IMR-90 (cell line): ENCODE measurements around the gene ANK2. TPM values are rescaled to one million over a fixed set of nuclear protein-coding genes. Genes with fewer than 3 reads are reported as not detected.

Experiments
- ATAC-seq: fragments of 200-7000 bp; cut with Tn5 transposase; 2 replicates; pipeline ENCODE4 v1.9.1; 2020; ENCODE audit warnings: low read depth, mild to moderate bottlenecking, moderate library complexity
- BruUV-seq: library from RNA; stranded (reverse); fragments of 400-500 nt; replicated peaks from 2 replicates; lab custom pipeline; 2021; lab: Mats Ljungman, UMichigan
- CTCF ChIA-PET: fragments of 300-600 bp; formaldehyde crosslinking; extraction: SDS; loops from one replicate; lab custom pipeline; 2021; ENCODE audit warnings: antibody characterized with exemption; lab: Yijun Ruan, JAX
- POLR2A ChIA-PET: fragments of 300-600 bp; sonication (Branson Sonifier 250); formaldehyde crosslinking; loops from one replicate; lab custom pipeline; 2022; ENCODE audit warnings: antibody characterized with exemption; ENCODE audit not compliant: unreplicated experiment; lab: Charles Lee
- DNase-seq: peaks from one replicate; pipeline ENCODE4 v3.0.0; 2013
- H2AFZ ChIP-seq: replicated peaks from 2 replicates; pipeline ENCODE3; 2013; ENCODE audit warnings: low read length, mild to moderate bottlenecking; ENCODE audit not compliant: poor library complexity
- H2AK5ac ChIP-seq: 2 replicates; pipeline ENCODE4 v1.6.1; 2013; ENCODE audit warnings: low read depth, low read length, inconsistent platforms
- H2AK9ac ChIP-seq: replicated peaks from 2 replicates; pipeline ENCODE3; 2013; ENCODE audit warnings: mild to moderate bottlenecking, low read depth, low read length, moderate library complexity; ENCODE audit not compliant: poor library complexity
- H2BK120ac ChIP-seq: 2 replicates; pipeline ENCODE4 v1.6.1; 2013; ENCODE audit warnings: low read depth, low read length, inconsistent platforms
- H2BK15ac ChIP-seq: 3 replicates; pipeline ENCODE4 v1.6.1; 2013; ENCODE audit warnings: low read depth, low read length, inconsistent platforms
- H2BK20ac ChIP-seq: 2 replicates; pipeline ENCODE4 v1.6.1; 2013; ENCODE audit warnings: low read depth, mild to moderate bottlenecking, inconsistent platforms, low read length, moderate library complexity
- H2BK5ac ChIP-seq: 2 replicates; pipeline ENCODE4 v1.6.1; 2013; ENCODE audit warnings: mild to moderate bottlenecking, low read depth, low read length, inconsistent platforms; ENCODE audit not compliant: poor library complexity, severe bottlenecking
- H3K14ac ChIP-seq: replicated peaks from 2 replicates; pipeline ENCODE4 v1.6.1; 2013; ENCODE audit warnings: low read depth, low read length, inconsistent platforms
- H3K18ac ChIP-seq: 2 replicates; pipeline ENCODE4 v1.6.1; 2013; ENCODE audit warnings: low read depth, low read length, control low read depth
- H3K23ac ChIP-seq: 2 replicates; pipeline ENCODE4 v1.6.1; 2013; ENCODE audit warnings: low read depth, low read length, inconsistent platforms
- H3K27ac ChIP-seq: 2 replicates; pipeline ENCODE4 v1.5.1; 2013; ENCODE audit warnings: mild to moderate bottlenecking, control low read depth, low read length; ENCODE audit not compliant: insufficient read depth
- H3K27me3 ChIP-seq: 2 replicates; pipeline ENCODE4 v1.6.1; 2013; ENCODE audit warnings: low read length; ENCODE audit not compliant: control insufficient read depth, insufficient read depth
- H3K36me3 ChIP-seq: 2 replicates; pipeline ENCODE4 v1.6.1; 2013; ENCODE audit warnings: low read length, mixed read lengths; ENCODE audit not compliant: control insufficient read depth, insufficient read depth
- H3K4ac ChIP-seq: 2 replicates; pipeline ENCODE4 v1.6.1; 2013; ENCODE audit warnings: low read depth, low read length, inconsistent platforms
- H3K4me1 ChIP-seq: 2 replicates; pipeline ENCODE4 v1.6.1; 2013; ENCODE audit warnings: low read length, mixed read lengths; ENCODE audit not compliant: control insufficient read depth, insufficient read depth
- H3K4me2 ChIP-seq: 2 replicates; pipeline ENCODE4 v1.6.1; 2013; ENCODE audit warnings: low read depth, mild to moderate bottlenecking, control low read depth, low read length, moderate library complexity
- H3K4me3 ChIP-seq: 2 replicates; pipeline ENCODE4 v1.5.1; 2013; ENCODE audit warnings: low read depth, mild to moderate bottlenecking, control low read depth, low read length, moderate library complexity; ENCODE audit not compliant: insufficient read depth
- H3K56ac ChIP-seq: 2 replicates; pipeline ENCODE4 v1.6.1; 2013; ENCODE audit warnings: low read length, inconsistent platforms; ENCODE audit not compliant: insufficient read depth; ENCODE audit errors: extremely low read depth
- H3K79me1 ChIP-seq, 2 experiments: 2 replicates each; pipeline ENCODE4 v1.6.1; 2013; ENCODE audit warnings: low read length in 2 of 2, inconsistent platforms in 1 of 2, low read depth in 1 of 2
- H3K9ac ChIP-seq: 2 replicates; pipeline ENCODE4 v1.6.1; 2013; ENCODE audit warnings: low read depth, low read length, control low read depth
- H3K9me1 ChIP-seq: 2 replicates; pipeline ENCODE4 v1.6.1; 2013; ENCODE audit warnings: low read length, inconsistent platforms; ENCODE audit not compliant: insufficient read depth
- H3K9me3 ChIP-seq: 2 replicates; pipeline ENCODE4 v1.6.1; 2013; ENCODE audit warnings: low read length; ENCODE audit not compliant: control insufficient read depth, insufficient read depth
- H4K20me1 ChIP-seq: 2 replicates; pipeline ENCODE4 v1.6.1; 2013; ENCODE audit warnings: low read length, inconsistent platforms; ENCODE audit not compliant: insufficient read depth
- H4K5ac ChIP-seq: 2 replicates; pipeline ENCODE4 v1.6.1; 2013; ENCODE audit warnings: mild to moderate bottlenecking, low read depth, low read length, control low read depth
- H4K8ac ChIP-seq, 2 experiments: 2 replicates each; pipeline ENCODE4 v1.6.1; 2013; ENCODE audit warnings: low read depth in 2 of 2, low read length in 2 of 2, control low read depth in 1 of 2, inconsistent platforms in 1 of 2
- H4K91ac ChIP-seq: 2 replicates; pipeline ENCODE4 v1.6.1; 2013; ENCODE audit warnings: low read depth, low read length, inconsistent platforms; ENCODE audit not compliant: insufficient read depth
- BHLHE40 ChIP-seq: fragments of 150-350 bp; IDR thresholded peaks from 2 replicates; pipeline ENCODE4 v1.6.1; 2016; ENCODE audit warnings: mild to moderate bottlenecking, low read depth, low read length
- CHD1 ChIP-seq: IDR thresholded peaks from 2 replicates; pipeline ENCODE4 v1.6.1; 2012; ENCODE audit warnings: low read depth, low read length, improper control_type of control experiment
- FOS ChIP-seq: fragments of 150-350 bp; IDR thresholded peaks from 2 replicates; pipeline ENCODE4 v1.6.1; 2016; ENCODE audit warnings: low read depth, low read length
- MXI1 ChIP-seq: IDR thresholded peaks from 2 replicates; pipeline ENCODE4 v1.6.1; 2012; ENCODE audit warnings: low read depth, mild to moderate bottlenecking, low read length, moderate library complexity, borderline replicate concordance
- RAD21 ChIP-seq: IDR thresholded peaks from 2 replicates; pipeline ENCODE4 v1.6.1; 2012; ENCODE audit warnings: low read length, improper control_type of control experiment
- RCOR1 ChIP-seq: IDR thresholded peaks from 2 replicates; pipeline ENCODE4 v1.6.1; 2012; ENCODE audit warnings: mild to moderate bottlenecking, low read length, improper control_type of control experiment; ENCODE audit not compliant: insufficient replicate concordance
- USF2 ChIP-seq: fragments of 150-350 bp; IDR thresholded peaks from 2 replicates; pipeline ENCODE4 v1.6.1; 2017; ENCODE audit warnings: mild to moderate bottlenecking, antibody characterized with exemption, low read length, low read depth
- WGBS, 2 experiments: methylation state at CpG; one replicate each; pipeline versions ENCODE4 v1.1.5 to v1.1.7; 2013; ENCODE audit warnings: missing lambda C conversion rate in 2 of 2; ENCODE audit not compliant: insufficient read length in 1 of 2; ENCODE audit errors: extremely low coverage in 2 of 2; 5-methylcytosine and 5-hydroxymethylcytosine counted together
- dilution Hi-C: fragments of 300-500 bp; cut with HindIII; formaldehyde crosslinking; loops from one replicate; pipeline ENCODE4 v1.14.3; 2018; ENCODE audit warnings: low sequenced_read_pairs; ENCODE audit not compliant: unreplicated experiment
- in situ Hi-C: fragments of 300-500 bp; cut with MboI; formaldehyde crosslinking; loops from 3 replicates; pipeline ENCODE4 v1.14.3; 2019; ENCODE audit warnings: low sequenced_read_pairs, inconsistent platforms, mixed read lengths
- intact Hi-C: fragments of 100-400 bp; cut with micrococcal nuclease; formaldehyde crosslinking; loops from 2 replicates; pipeline ENCODE4 v1.10.0; 2022
- polyA plus RNA-seq, 3 experiments: library from polyadenylated mRNA; depleted of rRNA; stranded (reverse); fragments of >200 nt; gene quantifications; 2 replicates each; pipeline ENCODE4 v1.2.3, GENCODE V29; 2012; ENCODE audit warnings: low replicate concordance in 1 of 3
- total RNA-seq: library from RNA; depleted of rRNA; stranded (reverse); fragments of >200 nt; gene quantifications from 2 replicates; pipeline ENCODE4 v1.2.3, GENCODE V29; 2012

ANK2 gene
- total and polyA plus RNA-seq, 2 of the 4 experiments (the other 2 are of a cell fraction), result 0.82 to 6.6 TPM

GRCh38 chr4:113406723-113407016, 357.2 kb downstream of the ANK2 start:
- no peak overlapping the region for H3K9ac ChIP-seq
- peaks cover 4% of the 10 kb centered on the region for H3K9me1 ChIP-seq
- H3K4ac ChIP-seq, result no peak overlapping the region
- H3K27me3 ChIP-seq, result no peaks in the 10 kb centered on the region
- H3K14ac ChIP-seq, result no peak overlapping the region
- no peak overlapping the region for H3K4me3 ChIP-seq
- no peak for TF ChIP-seq RAD21
- no peak for TF ChIP-seq USF2
- TF ChIP-seq CHD1, result no peak
- no peak for TF ChIP-seq RCOR1
- no peak for TF ChIP-seq FOS
- no peak for TF ChIP-seq MXI1
- TF ChIP-seq BHLHE40, result no peak
- CTCF ChIA-PET, result no interaction called here
- H4K91ac ChIP-seq, result no peak overlapping the region
- in situ Hi-C loops, result loop anchor here (10.0 kb wide), 1 partner anchor 368 kb away; no protein-coding TSS in a partner anchor
- no peak overlapping the region for H2AK5ac ChIP-seq
- no peak overlapping the region for H2BK120ac ChIP-seq
- H2BK15ac ChIP-seq, result no peak overlapping the region
- no peak for DNase-seq
- H3K9me3 ChIP-seq, result no peaks in the 10 kb centered on the region
- H3K4me1 ChIP-seq, result 0 out of 2 replicates have a peak, but pooled peaks cover under 1% of the 10 kb centered on the region
- H2BK20ac ChIP-seq, result no peak overlapping the region
- BruUV-seq, result no TSS peak
- POLR2A ChIA-PET, result no interaction called here
- dilution Hi-C loops, result no loop called here
- H3K18ac ChIP-seq, result no peak overlapping the region
- H3K36me3 ChIP-seq, result no peaks in the 10 kb centered on the region
- H3K27ac ChIP-seq, result no peak overlapping the region
- H3K79me1 ChIP-seq, result no peaks in the 10 kb centered on the region
- H4K20me1 ChIP-seq, result no peaks in the 10 kb centered on the region
- WGBS, 2 experiments, result 83% methylated on average over 2 of the region's 7 CpGs; no CpG with 5 or more reads in 1 of the 2 experiments
- no peak overlapping the region for H4K8ac ChIP-seq
- no peak overlapping the region for H2AFZ ChIP-seq
- ATAC-seq, result no peak
- H3K23ac ChIP-seq, result no peak overlapping the region
- H3K4me2 ChIP-seq, result no peak overlapping the region
- intact Hi-C loops, result no loop called here
- no peak overlapping the region for H2AK9ac ChIP-seq
- H2BK5ac ChIP-seq, result no peak overlapping the region
- no peak overlapping the region for H3K56ac ChIP-seq
- no peak overlapping the region for H4K5ac ChIP-seq
